ENCODE measurements around the gene POC1B.

Gene POC1B

DNA sequence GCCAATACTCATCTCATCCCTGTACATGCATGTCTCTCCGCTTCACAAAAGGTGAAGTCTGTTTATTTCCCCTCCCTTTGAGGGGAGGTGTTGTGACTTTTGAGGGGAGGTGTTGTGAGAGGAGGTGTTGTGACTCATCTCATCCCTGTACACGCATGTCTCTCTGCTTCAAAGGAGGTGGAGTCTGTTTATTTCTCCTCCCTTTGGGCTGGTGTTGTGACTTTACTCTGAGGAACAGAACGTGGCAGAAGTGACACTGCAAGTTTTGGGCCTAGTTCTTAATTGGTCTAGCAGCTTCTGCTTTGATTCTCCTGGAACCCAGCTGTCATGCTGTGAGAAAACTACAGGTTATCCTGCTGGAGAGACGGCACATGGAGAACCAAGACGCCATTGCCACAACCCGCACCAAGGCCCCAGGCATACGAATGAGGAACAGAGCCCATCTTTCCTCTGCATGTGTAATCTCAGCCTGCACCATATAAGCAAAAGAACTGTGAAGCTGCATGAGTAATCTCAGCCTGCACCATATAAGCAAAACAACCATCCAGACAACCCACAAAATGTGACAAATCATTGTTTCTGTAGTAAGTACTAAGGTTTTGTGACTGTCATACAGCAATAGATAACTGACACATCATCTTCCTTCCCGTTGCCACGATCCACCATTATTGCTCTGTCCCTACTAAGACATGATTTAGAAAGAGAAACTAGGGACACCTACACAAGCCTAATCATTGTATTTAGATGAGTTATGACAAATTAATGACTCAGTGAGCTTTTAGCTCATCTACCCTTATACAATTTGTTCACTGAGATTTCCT, 31.2 kb downstream of the POC1B start:
- DNase-seq = no peak

- DNase-seq = no peak
These were observed 32.1 kb downstream of the POC1B start for GRCh38 chr12:89493670-89494302.

GRCh38 chr12:89492883-89493282, 33.0 kb downstream of the POC1B start:
- no peak for DNase-seq

DNA sequence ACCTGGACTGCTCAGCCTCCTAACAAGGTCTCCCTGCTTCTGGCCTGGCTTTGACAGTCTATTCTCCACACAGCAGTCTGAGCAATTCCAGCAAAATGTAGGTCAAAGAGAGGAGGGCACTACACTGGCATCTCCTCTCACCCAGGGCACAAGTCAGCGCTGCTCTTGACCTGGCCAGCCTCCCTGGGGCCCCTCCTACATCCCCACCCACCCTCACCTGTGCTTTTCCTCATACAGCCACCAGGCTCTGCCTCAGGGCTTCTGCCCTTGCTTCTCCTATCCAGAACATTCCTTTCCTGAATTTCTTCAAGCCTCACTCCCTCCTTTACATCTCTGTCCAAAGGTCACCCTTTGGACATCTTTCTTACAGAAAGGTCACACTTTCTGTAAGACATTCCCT, 34.9 kb downstream of the POC1B start:
- no peak for DNase-seq

- no peak for DNase-seq
These were observed 39.6 kb downstream of the POC1B start for GRCh38 chr12:89486264-89486663.

DNA sequence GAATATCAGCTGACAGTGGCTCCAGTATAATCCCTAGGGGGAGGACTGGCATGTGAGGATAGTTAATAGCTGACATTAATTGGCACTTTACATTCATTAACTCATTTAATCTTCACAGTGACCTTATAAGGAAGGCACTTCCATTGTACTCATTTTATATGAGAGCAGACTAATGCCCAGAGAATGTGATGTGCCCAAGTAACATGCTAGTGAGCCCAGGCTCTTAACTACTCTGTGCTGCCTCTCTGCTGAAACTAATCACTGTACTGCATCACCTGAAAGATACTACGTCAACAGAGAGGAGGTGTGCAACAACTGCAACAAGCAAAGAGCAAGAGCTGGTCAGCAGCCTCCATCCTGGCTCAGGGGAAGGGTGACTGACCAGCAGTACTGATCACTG, 41.4 kb downstream of the POC1B start:
- DNase-seq = no peak

DNA sequence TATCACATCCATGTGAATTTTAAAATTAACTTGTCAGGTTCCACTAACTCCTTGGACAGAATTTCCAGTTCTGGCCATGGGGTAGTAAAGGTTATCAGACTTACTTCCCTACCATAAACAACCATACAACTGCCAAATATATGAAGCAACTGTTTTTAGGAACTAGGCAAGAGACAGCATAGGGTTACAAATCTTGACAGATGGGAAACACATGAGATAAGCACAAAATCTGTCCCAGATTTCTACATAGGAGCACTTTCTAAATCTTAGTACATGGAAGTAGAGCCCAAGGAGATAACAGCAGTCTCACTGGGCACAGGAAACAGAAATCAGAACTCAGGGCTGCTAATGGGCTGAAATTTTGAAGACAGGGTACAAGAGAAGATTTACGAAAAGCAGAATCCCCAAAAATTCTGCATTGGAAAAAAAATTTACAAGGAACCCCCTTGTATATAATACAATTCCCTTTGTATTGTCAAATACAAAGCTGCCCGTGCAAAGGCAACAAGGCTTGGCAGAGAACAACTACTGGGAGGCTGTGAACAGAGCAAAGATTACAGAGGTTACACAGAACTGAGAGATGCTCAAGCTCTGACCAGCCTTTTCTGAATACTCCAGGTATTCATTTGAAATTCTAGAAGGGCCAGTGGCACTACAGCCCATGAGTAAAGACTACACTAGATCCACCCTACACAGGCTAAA, 44.5 kb downstream of the POC1B start:
- DNase-seq = peak in 1 of 2 donors; percentile 61

- no peak for DNase-seq
These were observed 45.9 kb downstream of the POC1B start for GRCh38 chr12:89479982-89480381.

GRCh38 chr12:89477633-89478279, 48.1 kb downstream of the POC1B start:
- DNase-seq = no peak

DNA sequence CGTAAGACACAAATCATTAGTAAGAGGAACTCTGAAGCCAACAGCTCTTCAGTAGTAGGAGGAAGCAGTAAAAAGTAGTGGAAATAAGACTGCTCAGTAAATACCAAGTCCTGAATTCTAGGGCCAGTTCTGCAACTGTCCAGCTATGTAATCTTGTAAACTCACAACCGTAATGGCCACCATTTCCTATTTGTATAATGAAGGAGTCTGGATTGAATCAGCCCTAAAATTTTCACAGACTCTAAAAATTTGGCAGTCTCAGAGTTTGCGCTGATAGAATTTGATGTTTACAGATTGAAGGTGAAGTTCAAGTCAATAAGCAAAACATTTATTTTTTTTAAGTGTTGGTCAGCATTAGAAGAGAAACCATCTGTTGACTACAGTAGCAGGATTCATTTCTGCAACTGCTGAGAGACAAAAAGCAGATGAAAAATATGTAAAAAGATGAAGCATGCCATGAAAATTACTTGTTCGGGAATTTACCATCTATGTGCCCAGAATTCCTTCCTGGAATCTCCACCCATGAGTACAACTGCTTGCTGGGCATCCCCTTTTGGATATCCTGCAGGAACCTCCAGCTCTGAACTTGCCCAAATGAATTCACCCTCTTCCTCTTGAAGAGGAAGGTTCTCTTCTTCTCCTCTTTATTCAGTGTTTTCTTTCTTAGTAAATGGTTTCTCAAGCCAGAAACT, 48.8 kb downstream of the POC1B start:
- no peak for DNase-seq

DNA sequence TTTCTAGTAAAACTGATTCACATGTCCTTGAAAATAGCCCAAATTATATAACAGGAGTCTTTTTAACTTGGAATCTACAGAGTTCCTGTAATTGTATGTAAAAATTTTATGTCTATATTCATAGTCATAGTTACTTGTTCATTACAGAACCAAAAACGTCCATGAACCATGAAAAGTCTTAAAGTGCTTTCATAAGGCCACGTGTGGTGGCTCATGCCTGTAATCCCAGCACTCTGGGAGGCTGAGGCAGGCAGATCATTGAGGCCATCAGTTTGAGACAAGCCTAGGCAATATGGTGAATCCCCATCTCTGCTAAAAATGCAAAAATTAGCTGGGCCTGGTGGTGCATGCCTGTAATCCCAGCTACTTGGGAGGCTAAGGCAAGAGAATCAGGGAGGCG, 49.6 kb downstream of the POC1B start:
- DNase-seq = no peak

GRCh38 chr12:89475203-89475990, 50.5 kb downstream of the POC1B start:
- no peak for DNase-seq

DNA sequence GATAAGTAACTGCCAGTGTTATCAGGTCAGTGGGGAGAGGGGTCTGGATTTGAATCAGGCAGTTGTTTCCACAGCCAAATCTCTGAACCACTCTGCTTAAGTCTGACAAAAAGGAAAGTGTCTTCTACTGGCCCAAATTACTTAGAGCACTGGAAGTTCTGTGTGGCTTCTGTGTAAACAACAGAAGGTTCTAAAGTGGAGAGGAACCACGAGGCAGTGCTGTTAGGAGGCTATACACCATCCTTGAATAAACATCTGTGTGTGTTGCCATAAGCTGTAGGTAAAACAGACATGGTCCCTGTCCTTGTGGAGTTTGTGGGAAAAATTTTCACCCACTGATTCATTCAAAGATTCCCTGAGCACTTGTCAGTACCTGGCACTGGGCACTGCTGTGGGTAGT, 51.2 kb downstream of the POC1B start:
- no peak for DNase-seq

DNA sequence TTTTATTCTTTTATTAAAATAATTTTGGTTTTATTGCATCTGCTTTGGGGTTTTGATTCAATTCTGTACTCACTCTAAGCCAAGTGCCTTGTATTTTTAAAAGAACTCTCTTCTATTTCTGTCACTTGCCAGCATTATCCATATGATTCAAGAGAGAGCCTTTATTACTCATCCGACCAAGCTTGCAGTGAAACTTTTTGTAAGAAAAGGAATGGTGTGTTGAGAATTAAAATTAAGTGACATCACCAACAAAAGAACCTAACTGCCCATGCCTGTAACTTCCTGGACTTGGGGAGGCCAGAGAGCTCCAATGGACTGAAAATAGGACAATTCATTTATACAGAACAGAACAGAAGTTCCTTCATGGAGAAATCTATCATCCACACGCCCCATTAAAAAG, 53.3 kb downstream of the POC1B start:
- peak in 1 of 2 donors; percentile 55 for DNase-seq

GRCh38 chr12:89470741-89471509, 54.9 kb downstream of the POC1B start:
- peak in 1 of 2 donors; percentile 79 for DNase-seq

- DNase-seq = no peak
These were observed 56.5 kb downstream of the POC1B start for GRCh38 chr12:89469361-89469760.

DNA sequence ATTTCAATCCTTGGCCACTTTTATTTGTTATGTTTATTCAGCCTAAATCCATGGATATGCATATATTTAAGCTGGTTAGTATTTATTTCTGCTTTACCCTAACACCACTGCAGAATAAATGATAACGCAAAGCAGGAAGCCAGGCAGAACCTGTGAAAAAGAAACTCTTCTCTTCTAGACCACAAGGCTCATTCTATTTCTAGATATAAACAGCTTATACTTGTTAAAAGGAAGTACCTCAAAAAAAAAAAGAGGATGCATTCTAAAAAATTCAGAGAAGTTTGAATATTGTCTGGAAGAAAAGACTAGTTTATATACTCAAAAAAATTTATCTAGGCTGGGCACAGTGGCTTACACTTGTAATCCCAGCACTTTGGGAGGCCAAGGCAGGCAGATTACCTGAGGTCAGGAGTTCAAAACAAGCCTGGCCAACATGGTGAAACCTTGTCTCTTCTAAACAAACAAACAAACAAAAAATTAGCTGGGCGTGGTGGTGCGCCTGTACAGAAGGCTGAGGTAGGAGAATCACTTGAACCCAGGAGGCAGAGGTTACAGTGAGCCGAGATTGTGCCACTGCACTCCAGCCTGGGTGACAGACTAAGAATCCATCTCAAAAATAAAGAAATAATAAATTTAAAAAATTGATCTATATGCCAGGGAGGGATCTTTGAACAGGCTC, 57.1 kb downstream of the POC1B start:
- DNase-seq = no peak

- DNase-seq = no peak
These were observed 57.8 kb downstream of the POC1B start for GRCh38 chr12:89468017-89468416.

GRCh38 chr12:89464974-89465592, 60.8 kb downstream of the POC1B start:
- no peak for DNase-seq

Data from hippocampal formation (tissue), 2 donors.